K562 (cell line): Measurements from ENCODE around the gene MCM5. TPM values are rescaled to one million over a fixed set of nuclear protein-coding genes. Genes with fewer than 3 reads are reported as not detected.
"Not testable (repeated sequence)": the region's sequence is repeated elsewhere in the genome, so short reads cannot be mapped to it uniquely, and the experiment has no call there.

ENCODE experiments used
- ATAC-seq: fragments of 200-7000 bp; cut with Tn5 transposase; 3 replicates; pipeline ENCODE4 v1.9.1; 2020; ENCODE audit warnings: moderate library complexity
- BruUV-seq: library from RNA; stranded (reverse); fragments of 400-500 nt; replicated peaks from 2 replicates; lab custom pipeline; 2021; lab: Mats Ljungman, UMichigan
- CTCF ChIA-PET: fragments of 300-600 bp; formaldehyde crosslinking; extraction: SDS; loops from one replicate; lab custom pipeline; 2021; ENCODE audit warnings: low intra/inter-chr PET ratio; lab: Yijun Ruan, JAX
- POLR2A ChIA-PET: fragments of 300-600, 350-650 bp; sonication (Branson Sonifier 250); formaldehyde crosslinking; extraction: SDS; loops from one replicate; lab custom pipeline; 2021; ENCODE audit warnings: antibody characterized with exemption, inconsistent platforms; lab: Yijun Ruan, JAX
- DNase-seq, 4 experiments: peaks; one replicate each; pipeline versions ENCODE4 v3.0.0 to v3.0.0-alpha.2; 2011 to 2018; ENCODE audit warnings: low spot score in 3 of 4, mixed read lengths in 3 of 4; ENCODE audit errors: extremely low read depth in 1 of 4
- FAIRE-seq: peaks from 2 replicates; lab custom pipeline; 2011; peaks lifted over from hg19 to GRCh38; lab: Jason Lieb, UNC
- H2AFZ ChIP-seq: 2 replicates; pipeline ENCODE4 v1.6.0; 2011; ENCODE audit warnings: low read depth, low read length, control low read depth, inconsistent platforms
- H3K27ac ChIP-seq: fragments of 200-600 bp; 3 replicates; pipeline ENCODE4 v1.8.0; 2011; ENCODE audit warnings: low read depth, mild to moderate bottlenecking, control low read depth, inconsistent platforms, low read length, moderate library complexity, mixed read lengths; ENCODE audit errors: extremely low read depth
- H3K27me3 ChIP-seq, 2 experiments: fragments of 300-600 bp in 1 of 2; 2 replicates in 1 of 2; 3 replicates in 1 of 2; pipeline versions ENCODE4 v1.6.0 to v1.8.0; 2011; ENCODE audit warnings: inconsistent platforms in 2 of 2, low read length in 2 of 2, mild to moderate bottlenecking in 1 of 2, mixed read lengths in 1 of 2, moderate library complexity in 1 of 2; ENCODE audit not compliant: control insufficient read depth in 2 of 2, insufficient read depth in 2 of 2
- H3K36me3 ChIP-seq: fragments of 300-600 bp; 3 replicates; pipeline ENCODE4 v1.8.0; 2011; ENCODE audit warnings: mild to moderate bottlenecking, low read length, inconsistent platforms; ENCODE audit not compliant: control insufficient read depth, insufficient read depth
- H3K4me1 ChIP-seq, 2 experiments: fragments of 200-600 bp in 1 of 2; replicated peaks in 1 of 2; 2 replicates in 1 of 2; 3 replicates in 1 of 2; pipeline versions ENCODE4 v1.5.1 to v1.8.0; 2011; ENCODE audit warnings: inconsistent platforms in 2 of 2, low read length in 2 of 2, mild to moderate bottlenecking in 1 of 2, mixed read lengths in 1 of 2, moderate library complexity in 1 of 2; ENCODE audit not compliant: control insufficient read depth in 2 of 2, insufficient read depth in 2 of 2
- H3K4me2 ChIP-seq: 2 replicates; pipeline ENCODE4 v1.6.1; 2011; ENCODE audit warnings: low read length, control low read depth, inconsistent platforms, mixed read lengths; ENCODE audit not compliant: insufficient read depth
- H3K4me3 ChIP-seq: fragments of 200-600 bp; sonication (generic), shearing (Covaris generic); 2 replicates; pipeline ENCODE4 v1.5.1; 2016; ENCODE audit warnings: control low read depth, inconsistent platforms
- H3K79me2 ChIP-seq: fragments of 200-600 bp; 3 replicates; pipeline ENCODE4 v1.8.0; 2011; ENCODE audit warnings: low read length, inconsistent platforms; ENCODE audit not compliant: control insufficient read depth, insufficient read depth
- H3K9ac ChIP-seq, 2 experiments: 2 replicates each; pipeline versions ENCODE4 v1.6.0 to v1.6.1; 2011; ENCODE audit warnings: low read depth in 2 of 2, low read length in 2 of 2, control low read depth in 1 of 2, inconsistent platforms in 1 of 2, mild to moderate bottlenecking in 1 of 2, mixed read lengths in 1 of 2; ENCODE audit not compliant: insufficient read depth in 1 of 2
- H3K9me1 ChIP-seq: one replicate; pipeline ENCODE4 v1.6.0; 2011; ENCODE audit warnings: inconsistent platforms, mild to moderate bottlenecking, low read length, moderate library complexity; ENCODE audit not compliant: control insufficient read depth, insufficient read depth
- H3K9me3 ChIP-seq: replicated peaks from 2 replicates; pipeline ENCODE4 v1.5.1; 2011; ENCODE audit warnings: low read depth, low read length, inconsistent platforms; ENCODE audit not compliant: control insufficient read depth, insufficient read depth
- H4K20me1 ChIP-seq: replicated peaks from 2 replicates; pipeline ENCODE4 v1.6.1; 2011; ENCODE audit warnings: low read length, inconsistent platforms, mixed read lengths; ENCODE audit not compliant: control insufficient read depth, insufficient read depth
- CBX3 ChIP-seq, 2 experiments: IDR thresholded peaks; 1 replicate in 1 of 2; 2 replicates in 1 of 2; pipeline ENCODE4 v1.6.1; 2012; ENCODE audit warnings: inconsistent platforms in 2 of 2, low read length in 2 of 2, borderline replicate concordance in 1 of 2, control low read depth in 1 of 2
- CREBBP ChIP-seq: IDR thresholded peaks from one replicate; pipeline ENCODE4 v1.6.1; 2012; ENCODE audit warnings: low read depth, mild to moderate bottlenecking, control low read depth, inconsistent platforms, low read length
- CTCF ChIP-seq, 3 experiments: IDR thresholded peaks in 2 of 3; conservative IDR thresholded peaks in 1 of 3; 2 replicates each; pipeline ENCODE4 v1.5.1; 2011 to 2012; ENCODE audit warnings: low read length in 3 of 3, mild to moderate bottlenecking in 3 of 3, control low read depth in 2 of 3, improper control_type of control experiment in 1 of 3, inconsistent platforms in 1 of 3, low read depth in 1 of 3, mixed read lengths in 1 of 3, moderate library complexity in 1 of 3; ENCODE audit not compliant: insufficient read depth in 2 of 3
- RBM25 ChIP-seq: fragments of 200-400 bp; formaldehyde crosslinking; IDR thresholded peaks from 2 replicates; pipeline ENCODE4 v1.6.1; 2018; ENCODE audit warnings: low read length, low read depth, moderate library complexity; ENCODE audit not compliant: severe bottlenecking
- USF2 ChIP-seq: sonication (generic); formaldehyde crosslinking; IDR thresholded peaks from 2 replicates; pipeline ENCODE4 v1.5.0; 2020; ENCODE audit warnings: missing genetic modification reagents
- ZNF431 ChIP-seq: sonication (generic); formaldehyde crosslinking; IDR thresholded peaks from 2 replicates; pipeline ENCODE4 v1.8.0; 2022; ENCODE audit warnings: mild to moderate bottlenecking, missing genetic modification reagents
- WGBS: fragments of 100-300 bp; shearing (Covaris generic); methylation state at CpG from one replicate; pipeline ENCODE4 v1.1.6; 2016; ENCODE audit warnings: low coverage, mixed read lengths; ENCODE audit not compliant: insufficient coverage; ENCODE audit errors: missing lambda C conversion rate; 5-methylcytosine and 5-hydroxymethylcytosine counted together
- in situ Hi-C: fragments of 300-500 bp; cut with MboI; formaldehyde crosslinking; loops from 4 replicates; pipeline ENCODE4 v1.15.0; 2018; ENCODE audit warnings: inconsistent platforms, mixed read lengths
- intact Hi-C: fragments of 100-400 bp; cut with micrococcal nuclease; formaldehyde crosslinking; loops from 2 replicates; pipeline ENCODE4 v1.14.2; 2022
- polyA plus RNA-seq, 8 experiments: library from polyadenylated mRNA; depleted of rRNA in 4 of 8; stranded (reverse) in 5 of 8; unstranded in 3 of 8; fragments of >200 nt; fragmentation: Nextera tagmentation in 2 of 8; fragmentation: Illumina TruSeq in 1 of 8; extraction: Ambion mirVana in 2 of 8; extraction: Trizol in 1 of 8; gene quantifications; 2 replicates each; pipeline versions ENCODE4 v1.2.1 to v1.2.3, GENCODE V29; 2011 to 2014; ENCODE audit warnings: inconsistent platforms in 1 of 8, missing spikeins in 1 of 8
- total RNA-seq, 7 experiments: library from RNA; depleted of rRNA in 6 of 7; stranded (reverse); fragments of >200 nt in 6 of 7; fragmentation: Illumina TruSeq in 2 of 7; extraction: Trizol in 2 of 7; gene quantifications; 2 replicates each; pipeline versions ENCODE4 v1.2.1 to v1.2.3, GENCODE V29; 2011 to 2021; ENCODE audit warnings: low replicate concordance in 1 of 7

The MCM5 gene
- total and polyA plus RNA-seq, 9 of the 15 experiments (the other 6 are each of a cell fraction or from before 2014, with no cell fraction given), result 5.6 to 180 (median 66.1) TPM

GRCh38 chr22:35470903-35471321 is 71.0 kb downstream of the MCM5 start (continued):
- TF ChIP-seq RBM25, result peak; percentile 92
- 0 out of 6 replicates have a peak, but pooled peaks of 1 of the 3 experiments have one; percentile 2 for TF ChIP-seq CTCF (IDR thresholded peaks at IDR 0.05 in 2 of 3, conservative IDR thresholded peaks at IDR 0.05 in 1 of 3; ENCODE audit: insufficient read depth in 2 of 3, low read depth in 1 of 3, low read length in 3 of 3)
- TF ChIP-seq CBX3 (IDR thresholded peaks at IDR 0.05; ENCODE audit: borderline replicate concordance in 1 of 2, low read length in 2 of 2), result 0 out of 3 replicates have a peak, but pooled peaks of 1 of the 2 experiments have one; percentile 16
- no peak for TF ChIP-seq CREBBP
- TF ChIP-seq USF2, result peak; percentile 74

GRCh38 chr22:35471566-35471965 is 71.6 kb downstream of the MCM5 start:
- BruUV-seq, H3K79me2 ChIP-seq, ATAC-seq, H3K27ac ChIP-seq, intact Hi-C loops, H3K9ac ChIP-seq, H3K4me3 ChIP-seq, H3K9me1 ChIP-seq, H2AFZ ChIP-seq, H3K27me3 ChIP-seq, H3K4me2 ChIP-seq, H3K9me3 ChIP-seq, FAIRE-seq, in situ Hi-C loops, H3K36me3 ChIP-seq, CTCF ChIA-PET, DNase-seq, H4K20me1 ChIP-seq, H3K4me1 ChIP-seq: not testable (repeated sequence)
- 3% methylated on average over 3 of the region's 4 CpGs for WGBS
- TF ChIP-seq ZNF431 (CRISPR knock-in tag), result peak; percentile 94
- POLR2A ChIA-PET, result interaction anchor here (0.7 kb wide), 1 partner anchor 78 kb away, joined by 3 read pairs; no protein-coding TSS in a partner anchor
